ENCODE results near the gene GNA14. TPM values are rescaled to one million over a fixed set of nuclear protein-coding genes. Genes with fewer than 3 reads are reported as not detected.
A peak's percentile ranks its signal among the peaks of the same experiment; 100 is the strongest.

GNA14 gene
- total and polyA plus RNA-seq, 2 experiments from 2014 or later: 0.21 to 0.36 TPM

- no peak overlapping the region for H3K4me3 ChIP-seq
- H3K9me3 ChIP-seq (ENCODE audit: low read depth): no peaks in the 10 kb centered on the region
- TF ChIP-seq CTCF (IDR thresholded peaks at IDR 0.05; ENCODE audit: low read depth, low read length): no peak
- H3K27ac ChIP-seq: no peak overlapping the region
- H3K27me3 ChIP-seq: no peaks in the 10 kb centered on the region
- H3K4me1 ChIP-seq (ENCODE audit: low read depth): no peaks in the 10 kb centered on the region
- no peaks in the 10 kb centered on the region for H3K36me3 ChIP-seq
- peak; percentile 53 to 81 for DNase-seq (ENCODE audit: low read depth in 1 of 2, low spot score in 1 of 2)
Measured at GRCh38 chr9:77575785-77576184, 72.3 kb downstream of the GNA14 start.

GRCh38 chr9:77569335-77569734 lies 78.8 kb downstream of the GNA14 start:
- no peaks in the 10 kb centered on the region for H3K9me3 ChIP-seq (ENCODE audit: low read depth)
- no peak overlapping the region for H3K27ac ChIP-seq
- peak; percentile 13 to 23 for DNase-seq (ENCODE audit: low read depth in 1 of 2, low spot score in 1 of 2)
- no peaks in the 10 kb centered on the region for H3K36me3 ChIP-seq
- H3K4me3 ChIP-seq: no peak overlapping the region
- TF ChIP-seq CTCF (IDR thresholded peaks at IDR 0.05; ENCODE audit: low read depth, low read length): no peak
- no peaks in the 10 kb centered on the region for H3K4me1 ChIP-seq (ENCODE audit: low read depth)
- H3K27me3 ChIP-seq: no peaks in the 10 kb centered on the region

- no peaks in the 10 kb centered on the region for H3K27me3 ChIP-seq
- peak in 1 of 2 donors; percentile 54 for DNase-seq (ENCODE audit: low read depth in 1 of 2, low spot score in 1 of 2)
Measured at GRCh38 chr9:77563174-77563573, 84.9 kb downstream of the GNA14 start.

GRCh38 chr9:77562019-77562748 lies 85.9 kb downstream of the GNA14 start:
- no peak overlapping the region for H3K27ac ChIP-seq
- TF ChIP-seq CTCF (IDR thresholded peaks at IDR 0.05; ENCODE audit: low read depth, low read length): no peak

More at GRCh38 chr9:77563174-77563573, 84.9 kb downstream of the GNA14 start:
- Histone ChIP-seq H3K27ac (no peak overlapping the region), H3K9me3 (ENCODE audit: low read depth) (no peaks in the 10 kb centered on the region), H3K4me1 (ENCODE audit: low read depth) (no peaks in the 10 kb centered on the region), H3K36me3 (no peaks in the 10 kb centered on the region), H3K4me3 (no peak overlapping the region)
- no peak for TF ChIP-seq CTCF (IDR thresholded peaks at IDR 0.05; ENCODE audit: low read depth, low read length)

GRCh38 chr9:77561331-77562018 lies 86.6 kb downstream of the GNA14 start:
- no peak for DNase-seq (ENCODE audit: low read depth in 1 of 2, low spot score in 1 of 2)
- Histone ChIP-seq H3K4me3 (no peak overlapping the region), H3K27me3 (no peaks in the 10 kb centered on the region), H3K36me3 (no peaks in the 10 kb centered on the region), H3K27ac (no peak overlapping the region), H3K9me3 (ENCODE audit: low read depth) (no peaks in the 10 kb centered on the region), H3K4me1 (ENCODE audit: low read depth) (no peaks in the 10 kb centered on the region)
- TF ChIP-seq CTCF (IDR thresholded peaks at IDR 0.05; ENCODE audit: low read depth, low read length): no peak

More at GRCh38 chr9:77562019-77562748, 85.9 kb downstream of the GNA14 start:
- Histone ChIP-seq H3K36me3 (no peaks in the 10 kb centered on the region), H3K4me3 (no peak overlapping the region), H3K27me3 (no peaks in the 10 kb centered on the region), H3K4me1 (ENCODE audit: low read depth) (no peaks in the 10 kb centered on the region), H3K9me3 (ENCODE audit: low read depth) (no peaks in the 10 kb centered on the region)
- no peak for DNase-seq (ENCODE audit: low read depth in 1 of 2, low spot score in 1 of 2)
